ENCODE measurements around the gene PEX11G.

Gene PEX11G

DNA sequence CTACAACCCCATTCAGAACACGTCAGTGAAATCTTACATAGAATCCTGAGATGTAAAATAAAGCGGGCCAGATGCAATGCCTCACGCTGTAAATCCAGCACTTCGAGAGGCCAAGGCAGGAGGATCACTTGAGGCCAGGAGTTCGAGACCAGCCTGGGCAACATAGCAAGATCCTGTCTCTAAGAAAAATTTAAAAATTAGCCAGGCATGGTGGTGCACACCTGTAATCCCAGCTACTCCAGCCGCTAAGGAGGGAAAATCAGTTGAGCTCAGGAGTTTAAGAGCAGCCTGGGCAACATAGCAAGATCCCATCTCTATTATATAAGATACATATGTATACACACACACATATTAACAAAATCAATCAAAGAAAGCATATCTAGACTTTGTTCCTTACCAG, 41.2 kb downstream of the PEX11G start:
- in situ Hi-C loops (cut with HindIII; ENCODE audit: low sequenced_read_pairs) = no loop called here
- TF ChIP-seq, protein P1, sequence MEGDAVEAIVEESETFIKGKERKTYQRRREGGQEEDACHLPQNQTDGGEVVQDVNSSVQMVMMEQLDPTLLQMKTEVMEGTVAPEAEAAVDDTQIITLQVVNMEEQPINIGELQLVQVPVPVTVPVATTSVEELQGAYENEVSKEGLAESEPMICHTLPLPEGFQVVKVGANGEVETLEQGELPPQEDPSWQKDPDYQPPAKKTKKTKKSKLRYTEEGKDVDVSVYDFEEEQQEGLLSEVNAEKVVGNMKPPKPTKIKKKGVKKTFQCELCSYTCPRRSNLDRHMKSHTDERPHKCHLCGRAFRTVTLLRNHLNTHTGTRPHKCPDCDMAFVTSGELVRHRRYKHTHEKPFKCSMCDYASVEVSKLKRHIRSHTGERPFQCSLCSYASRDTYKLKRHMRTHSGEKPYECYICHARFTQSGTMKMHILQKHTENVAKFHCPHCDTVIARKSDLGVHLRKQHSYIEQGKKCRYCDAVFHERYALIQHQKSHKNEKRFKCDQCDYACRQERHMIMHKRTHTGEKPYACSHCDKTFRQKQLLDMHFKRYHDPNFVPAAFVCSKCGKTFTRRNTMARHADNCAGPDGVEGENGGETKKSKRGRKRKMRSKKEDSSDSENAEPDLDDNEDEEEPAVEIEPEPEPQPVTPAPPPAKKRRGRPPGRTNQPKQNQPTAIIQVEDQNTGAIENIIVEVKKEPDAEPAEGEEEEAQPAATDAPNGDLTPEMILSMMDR (IDR thresholded peaks at IDR 0.05; ENCODE audit: low read depth, low read length) = no peak
- no peak for DNase-seq (ENCODE audit: low read depth, low spot score)
- no peak overlapping the region for H3K4me3 ChIP-seq (ENCODE audit: low read depth, low read length)

DNA sequence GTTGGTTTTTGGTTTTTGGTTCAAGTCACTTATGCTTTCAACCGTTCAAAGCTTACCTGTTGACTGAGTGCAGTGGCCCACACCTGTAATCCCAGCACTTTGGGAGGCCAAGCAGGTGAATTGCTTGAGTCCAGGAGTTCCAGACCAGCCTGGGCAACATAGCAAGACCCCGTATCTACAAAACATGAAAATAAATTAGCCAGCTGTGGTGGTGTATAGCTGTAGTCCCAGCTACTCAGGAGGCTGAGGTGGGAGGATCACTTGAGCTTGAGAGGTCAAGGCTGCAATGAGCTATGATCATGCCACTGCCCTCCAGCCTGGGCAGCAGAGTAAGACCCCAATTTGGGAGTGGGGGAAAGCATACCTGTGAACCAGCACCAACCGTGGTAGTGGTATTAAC, 43.7 kb downstream of the PEX11G start:
- H3K4me3 ChIP-seq (ENCODE audit: low read depth, low read length) = no peak overlapping the region
- TF ChIP-seq, protein P1 (IDR thresholded peaks at IDR 0.05; ENCODE audit: low read depth, low read length) = no peak
- in situ Hi-C loops (cut with HindIII; ENCODE audit: low sequenced_read_pairs) = no loop called here
- no peak for DNase-seq (ENCODE audit: low read depth, low spot score)

DNA sequence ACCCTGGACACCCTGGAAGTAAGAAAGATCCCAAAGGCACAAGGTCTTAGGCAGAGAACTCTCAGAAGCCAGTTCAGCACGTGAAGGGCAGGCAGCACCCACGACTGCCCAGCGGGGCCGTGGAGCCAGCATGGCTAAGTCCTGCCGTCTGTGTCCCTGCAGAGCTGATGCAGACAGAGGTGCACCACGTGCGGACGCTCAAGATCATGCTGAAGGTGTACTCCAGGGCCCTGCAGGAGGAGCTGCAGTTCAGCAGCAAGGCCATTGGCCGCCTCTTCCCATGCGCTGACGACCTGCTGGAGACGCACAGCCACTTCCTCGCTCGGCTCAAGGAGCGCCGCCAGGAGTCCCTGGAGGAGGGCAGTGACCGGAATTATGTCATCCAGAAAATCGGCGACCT, 44.8 kb downstream of the PEX11G start:
- DNase-seq (ENCODE audit: low read depth, low spot score) = no peak
- H3K4me3 ChIP-seq (ENCODE audit: low read depth, low read length) = no peak overlapping the region
- TF ChIP-seq, protein P1 (IDR thresholded peaks at IDR 0.05; ENCODE audit: low read depth, low read length) = no peak
- in situ Hi-C loops (cut with HindIII; ENCODE audit: low sequenced_read_pairs) = no loop called here

DNA sequence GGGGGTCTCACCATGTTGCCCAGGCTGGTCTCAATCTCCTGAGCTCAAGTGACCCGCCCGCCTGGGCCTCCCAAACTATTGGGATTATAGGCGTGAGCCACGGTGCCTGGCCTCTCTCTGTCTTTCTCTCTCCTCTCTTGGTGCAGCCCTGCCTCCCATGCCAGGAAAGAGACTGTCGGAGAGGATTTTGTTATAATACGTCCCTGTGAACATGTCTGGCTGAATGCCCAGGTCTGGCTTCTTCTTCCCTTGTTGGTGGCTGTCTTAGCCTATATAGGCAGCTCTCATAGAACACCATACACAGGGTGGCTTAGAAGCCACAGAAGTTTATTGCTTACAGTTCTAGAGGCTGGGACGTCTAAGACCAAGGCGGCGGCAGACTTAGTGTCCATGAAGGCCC, 46.4 kb downstream of the PEX11G start:
- no peak for DNase-seq (ENCODE audit: low read depth, low spot score)
- TF ChIP-seq, protein P1 (IDR thresholded peaks at IDR 0.05; ENCODE audit: low read depth, low read length) = no peak
- in situ Hi-C loops (cut with HindIII; ENCODE audit: low sequenced_read_pairs) = no loop called here
- no peak overlapping the region for H3K4me3 ChIP-seq (ENCODE audit: low read depth, low read length)

DNA sequence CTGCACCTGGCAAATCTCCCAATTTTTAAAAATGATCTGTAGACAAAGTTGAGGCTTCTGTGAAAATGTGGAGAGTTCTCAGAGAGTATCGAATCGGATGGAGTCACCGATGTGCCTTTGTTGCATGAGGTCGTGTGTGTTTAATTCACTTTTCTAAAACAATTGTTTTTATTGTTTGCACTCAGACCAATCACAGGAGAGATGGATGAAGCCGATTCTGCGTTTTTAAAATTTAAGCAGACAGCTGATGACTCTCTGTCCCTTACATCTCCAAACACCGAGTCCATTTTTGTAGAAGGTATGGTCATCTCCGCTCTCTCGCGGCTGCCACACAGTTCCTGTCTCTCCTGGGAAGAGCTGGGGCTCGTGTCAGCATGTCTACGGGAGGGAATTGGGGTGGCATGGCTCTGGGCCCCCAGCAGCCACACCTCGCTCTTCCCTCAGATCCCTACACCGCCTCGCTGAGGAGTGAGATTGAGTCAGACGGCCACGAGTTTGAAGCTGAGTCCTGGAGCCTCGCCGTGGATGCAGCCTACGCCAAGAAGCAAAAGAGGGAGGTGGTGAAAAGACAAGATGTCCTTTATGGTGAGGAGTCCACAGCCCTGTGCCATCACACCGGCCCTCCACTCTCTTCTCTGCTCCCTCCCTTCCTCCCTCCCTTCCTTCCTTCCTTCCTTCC, 47.2 kb downstream of the PEX11G start:
- H3K4me3 ChIP-seq (ENCODE audit: low read depth, low read length) = no peak overlapping the region
- TF ChIP-seq, protein P1 (IDR thresholded peaks at IDR 0.05; ENCODE audit: low read depth, low read length) = no peak
- DNase-seq (ENCODE audit: low read depth, low spot score) = no peak
- in situ Hi-C loops (cut with HindIII; ENCODE audit: low sequenced_read_pairs) = no loop called here

DNA sequence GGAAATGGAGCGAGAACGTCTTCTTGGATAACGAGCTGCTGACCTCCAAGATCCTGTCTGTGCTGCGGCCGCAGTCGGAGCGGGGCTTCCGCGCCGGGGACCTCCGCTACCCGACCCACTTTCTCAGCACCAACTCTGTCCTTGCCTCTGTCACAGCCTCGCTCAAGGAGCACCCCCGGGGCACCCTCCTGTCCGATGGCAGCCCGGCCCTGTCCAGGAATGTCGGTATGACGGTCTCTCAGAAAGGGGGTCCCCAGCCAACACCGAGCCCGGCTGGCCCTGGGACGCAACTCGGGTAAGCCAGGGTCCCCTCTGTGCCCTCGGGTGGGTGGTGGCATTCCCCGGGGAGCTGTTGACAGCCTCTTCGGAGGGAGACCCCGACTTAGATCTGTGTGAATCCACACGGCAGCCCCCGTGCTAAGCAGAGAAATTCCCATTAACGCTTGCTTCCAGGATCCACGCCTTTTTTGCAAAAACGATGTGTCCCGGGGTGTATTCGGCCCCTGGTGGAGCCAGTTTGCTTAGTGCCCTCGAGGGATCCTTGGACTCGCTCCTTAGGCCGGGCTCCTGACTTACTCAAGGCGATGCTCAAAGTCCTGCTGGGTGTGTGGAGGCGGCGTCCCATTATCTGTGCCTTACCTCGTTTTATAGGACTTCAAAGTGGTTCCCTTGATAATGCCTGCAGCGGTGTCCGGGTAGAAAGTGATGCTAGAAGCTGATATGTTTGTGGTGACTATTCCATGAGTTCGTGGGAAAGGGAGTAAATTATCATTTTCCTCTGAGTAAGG, 48.5 kb downstream of the PEX11G start:
- TF ChIP-seq, protein P1 (IDR thresholded peaks at IDR 0.05; ENCODE audit: low read depth, low read length) = no peak
- no peak overlapping the region for H3K4me3 ChIP-seq (ENCODE audit: low read depth, low read length)
- no peak for DNase-seq (ENCODE audit: low read depth, low spot score)
- in situ Hi-C loops (cut with HindIII; ENCODE audit: low sequenced_read_pairs) = no loop called here

Data from astrocyte of the spinal cord (primary cell).